ENCODE results near the gene ASXL1. TPM values are rescaled to one million over a fixed set of nuclear protein-coding genes. Genes with fewer than 3 reads are reported as not detected.

ASXL1 gene
- polyA plus RNA-seq, 1 of the 3 experiments (the other 2 are of a cell fraction) = 36.6 TPM

DNA sequence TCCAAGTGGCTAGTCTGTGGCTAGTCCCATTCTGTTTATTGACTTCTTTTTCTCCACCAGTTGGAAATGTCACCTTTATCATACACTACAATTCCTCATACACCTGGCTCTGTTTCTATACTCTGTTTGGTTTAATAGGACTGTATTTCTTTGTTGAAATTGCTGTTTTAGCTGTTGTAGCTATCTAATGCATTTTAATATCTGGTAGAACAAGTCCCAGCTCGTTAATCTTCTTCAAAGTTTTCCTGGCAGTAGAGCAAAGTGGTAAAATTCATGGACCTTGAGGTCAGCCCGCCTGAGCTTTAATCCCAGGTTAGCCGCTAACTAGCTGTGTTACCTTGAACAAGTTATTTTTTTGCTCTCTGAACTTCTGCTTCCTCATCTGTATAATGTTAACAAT lies 9.9 kb upstream of the ASXL1 start:
- POLR2A ChIA-PET = no interaction called here
- Histone ChIP-seq H2AFZ (ENCODE audit: low read depth) (no peak overlapping the region), H3K4me1 (ENCODE audit: control insufficient read depth in 1 of 2, insufficient read depth in 2 of 2, low read depth in 1 of 2, low read length in 1 of 2) (no peaks in the 10 kb centered on the region), H3K27ac (ENCODE audit: low read depth in 2 of 2, low read length in 1 of 2) (no peak overlapping the region), H4K20me1 (ENCODE audit: insufficient read depth) (no peaks in the 10 kb centered on the region), H3F3A (replicated peaks; ENCODE audit: insufficient read depth) (no peaks in the 10 kb centered on the region), H3K27me3 (ENCODE audit: insufficient read depth) (no peaks in the 10 kb centered on the region), H3K9me3 (no peaks in the 10 kb centered on the region), H3K9me2 (no peaks in the 10 kb centered on the region), H3K79me2 (ENCODE audit: insufficient read depth) (no peaks in the 10 kb centered on the region), H3K4me3 (ENCODE audit: low read depth in 2 of 2, low read length in 1 of 2) (no peak overlapping the region), H3K36me3 (replicated peaks in 1 of 2; ENCODE audit: control insufficient read depth in 1 of 2, insufficient read depth in 2 of 2, low read length in 1 of 2) (no peaks in the 10 kb centered on the region), H3K4me2 (no peak overlapping the region), H3K9ac (no peak overlapping the region)
- CTCF ChIA-PET = interaction anchor here (1.1 to 1.2 kb wide), 2 partner anchors 11 to 137 kb away, joined by 3 to 8 read pairs; no protein-coding TSS in a partner anchor
- TF ChIP-seq RFX5 (IDR thresholded peaks at IDR 0.05; ENCODE audit: low read length) (no peak), RAD21 (IDR thresholded peaks at IDR 0.05; ENCODE audit: low read length) (no peak), POLR2AphosphoS5 (IDR thresholded peaks at IDR 0.05; ENCODE audit: low read depth, low read length) (no peak), GATA2 (CRISPR knock-in tag; IDR thresholded peaks at IDR 0.05) (no peak), RXRA (IDR thresholded peaks at IDR 0.05; ENCODE audit: borderline replicate concordance, low read depth) (no peak), SIN3A (IDR thresholded peaks at IDR 0.05; ENCODE audit: borderline replicate concordance, low read depth, low read length) (no peak), MEF2A (IDR thresholded peaks at IDR 0.05; ENCODE audit: borderline replicate concordance, low read depth) (no peak), ELF1 (IDR thresholded peaks at IDR 0.05) (no peak), FOSL2 (IDR thresholded peaks at IDR 0.05; ENCODE audit: borderline replicate concordance, low read depth) (no peak), SMC3 (IDR thresholded peaks at IDR 0.05; ENCODE audit: low read depth, low read length) (no peak), NFIC (IDR thresholded peaks at IDR 0.05; ENCODE audit: borderline replicate concordance) (no peak), RCOR1 (IDR thresholded peaks at IDR 0.05; ENCODE audit: low read length) (no peak), FOXM1 (IDR thresholded peaks at IDR 0.05; ENCODE audit: low read depth) (no peak), TCF12 (IDR thresholded peaks at IDR 0.05) (no peak)
- TF ChIP-seq, protein P1, sequence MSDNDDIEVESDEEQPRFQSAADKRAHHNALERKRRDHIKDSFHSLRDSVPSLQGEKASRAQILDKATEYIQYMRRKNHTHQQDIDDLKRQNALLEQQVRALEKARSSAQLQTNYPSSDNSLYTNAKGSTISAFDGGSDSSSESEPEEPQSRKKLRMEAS (IDR thresholded peaks at IDR 0.05; ENCODE audit: low read depth) = no peak
- TF ChIP-seq, protein P2, sequence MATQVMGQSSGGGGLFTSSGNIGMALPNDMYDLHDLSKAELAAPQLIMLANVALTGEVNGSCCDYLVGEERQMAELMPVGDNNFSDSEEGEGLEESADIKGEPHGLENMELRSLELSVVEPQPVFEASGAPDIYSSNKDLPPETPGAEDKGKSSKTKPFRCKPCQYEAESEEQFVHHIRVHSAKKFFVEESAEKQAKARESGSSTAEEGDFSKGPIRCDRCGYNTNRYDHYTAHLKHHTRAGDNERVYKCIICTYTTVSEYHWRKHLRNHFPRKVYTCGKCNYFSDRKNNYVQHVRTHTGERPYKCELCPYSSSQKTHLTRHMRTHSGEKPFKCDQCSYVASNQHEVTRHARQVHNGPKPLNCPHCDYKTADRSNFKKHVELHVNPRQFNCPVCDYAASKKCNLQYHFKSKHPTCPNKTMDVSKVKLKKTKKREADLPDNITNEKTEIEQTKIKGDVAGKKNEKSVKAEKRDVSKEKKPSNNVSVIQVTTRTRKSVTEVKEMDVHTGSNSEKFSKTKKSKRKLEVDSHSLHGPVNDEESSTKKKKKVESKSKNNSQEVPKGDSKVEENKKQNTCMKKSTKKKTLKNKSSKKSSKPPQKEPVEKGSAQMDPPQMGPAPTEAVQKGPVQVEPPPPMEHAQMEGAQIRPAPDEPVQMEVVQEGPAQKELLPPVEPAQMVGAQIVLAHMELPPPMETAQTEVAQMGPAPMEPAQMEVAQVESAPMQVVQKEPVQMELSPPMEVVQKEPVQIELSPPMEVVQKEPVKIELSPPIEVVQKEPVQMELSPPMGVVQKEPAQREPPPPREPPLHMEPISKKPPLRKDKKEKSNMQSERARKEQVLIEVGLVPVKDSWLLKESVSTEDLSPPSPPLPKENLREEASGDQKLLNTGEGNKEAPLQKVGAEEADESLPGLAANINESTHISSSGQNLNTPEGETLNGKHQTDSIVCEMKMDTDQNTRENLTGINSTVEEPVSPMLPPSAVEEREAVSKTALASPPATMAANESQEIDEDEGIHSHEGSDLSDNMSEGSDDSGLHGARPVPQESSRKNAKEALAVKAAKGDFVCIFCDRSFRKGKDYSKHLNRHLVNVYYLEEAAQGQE (IDR thresholded peaks at IDR 0.05; ENCODE audit: low read depth, low read length) = no peak
- TF ChIP-seq, protein P3, sequence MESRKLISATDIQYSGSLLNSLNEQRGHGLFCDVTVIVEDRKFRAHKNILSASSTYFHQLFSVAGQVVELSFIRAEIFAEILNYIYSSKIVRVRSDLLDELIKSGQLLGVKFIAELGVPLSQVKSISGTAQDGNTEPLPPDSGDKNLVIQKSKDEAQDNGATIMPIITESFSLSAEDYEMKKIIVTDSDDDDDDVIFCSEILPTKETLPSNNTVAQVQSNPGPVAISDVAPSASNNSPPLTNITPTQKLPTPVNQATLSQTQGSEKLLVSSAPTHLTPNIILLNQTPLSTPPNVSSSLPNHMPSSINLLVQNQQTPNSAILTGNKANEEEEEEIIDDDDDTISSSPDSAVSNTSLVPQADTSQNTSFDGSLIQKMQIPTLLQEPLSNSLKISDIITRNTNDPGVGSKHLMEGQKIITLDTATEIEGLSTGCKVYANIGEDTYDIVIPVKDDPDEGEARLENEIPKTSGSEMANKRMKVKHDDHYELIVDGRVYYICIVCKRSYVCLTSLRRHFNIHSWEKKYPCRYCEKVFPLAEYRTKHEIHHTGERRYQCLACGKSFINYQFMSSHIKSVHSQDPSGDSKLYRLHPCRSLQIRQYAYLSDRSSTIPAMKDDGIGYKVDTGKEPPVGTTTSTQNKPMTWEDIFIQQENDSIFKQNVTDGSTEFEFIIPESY (IDR thresholded peaks at IDR 0.05; ENCODE audit: borderline replicate concordance, low read depth) = no peak
- TF ChIP-seq, protein P4, sequence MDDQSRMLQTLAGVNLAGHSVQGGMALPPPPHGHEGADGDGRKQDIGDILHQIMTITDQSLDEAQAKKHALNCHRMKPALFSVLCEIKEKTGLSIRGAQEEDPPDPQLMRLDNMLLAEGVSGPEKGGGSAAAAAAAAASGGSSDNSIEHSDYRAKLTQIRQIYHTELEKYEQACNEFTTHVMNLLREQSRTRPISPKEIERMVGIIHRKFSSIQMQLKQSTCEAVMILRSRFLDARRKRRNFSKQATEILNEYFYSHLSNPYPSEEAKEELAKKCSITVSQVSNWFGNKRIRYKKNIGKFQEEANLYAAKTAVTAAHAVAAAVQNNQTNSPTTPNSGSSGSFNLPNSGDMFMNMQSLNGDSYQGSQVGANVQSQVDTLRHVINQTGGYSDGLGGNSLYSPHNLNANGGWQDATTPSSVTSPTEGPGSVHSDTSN (IDR thresholded peaks at IDR 0.05) = no peak
- TF ChIP-seq, protein P5, sequence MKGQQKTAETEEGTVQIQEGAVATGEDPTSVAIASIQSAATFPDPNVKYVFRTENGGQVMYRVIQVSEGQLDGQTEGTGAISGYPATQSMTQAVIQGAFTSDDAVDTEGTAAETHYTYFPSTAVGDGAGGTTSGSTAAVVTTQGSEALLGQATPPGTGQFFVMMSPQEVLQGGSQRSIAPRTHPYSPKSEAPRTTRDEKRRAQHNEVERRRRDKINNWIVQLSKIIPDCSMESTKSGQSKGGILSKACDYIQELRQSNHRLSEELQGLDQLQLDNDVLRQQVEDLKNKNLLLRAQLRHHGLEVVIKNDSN (IDR thresholded peaks at IDR 0.05; ENCODE audit: borderline replicate concordance, low read depth) = no peak
- TF ChIP-seq, protein P6, sequence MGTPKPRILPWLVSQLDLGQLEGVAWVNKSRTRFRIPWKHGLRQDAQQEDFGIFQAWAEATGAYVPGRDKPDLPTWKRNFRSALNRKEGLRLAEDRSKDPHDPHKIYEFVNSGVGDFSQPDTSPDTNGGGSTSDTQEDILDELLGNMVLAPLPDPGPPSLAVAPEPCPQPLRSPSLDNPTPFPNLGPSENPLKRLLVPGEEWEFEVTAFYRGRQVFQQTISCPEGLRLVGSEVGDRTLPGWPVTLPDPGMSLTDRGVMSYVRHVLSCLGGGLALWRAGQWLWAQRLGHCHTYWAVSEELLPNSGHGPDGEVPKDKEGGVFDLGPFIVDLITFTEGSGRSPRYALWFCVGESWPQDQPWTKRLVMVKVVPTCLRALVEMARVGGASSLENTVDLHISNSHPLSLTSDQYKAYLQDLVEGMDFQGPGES (IDR thresholded peaks at IDR 0.05; ENCODE audit: low read depth, low read length) = no peak
- no peak for DNase-seq
- 90% methylated on average over 3 of the region's 3 CpGs for WGBS (ENCODE audit: low lambda C conversion rate)
